GM18867 (cell line): Measurements from ENCODE around the gene LHFPL3.
"Not testable (repeated sequence)": the region's sequence is repeated elsewhere in the genome, so short reads cannot be mapped to it uniquely, and the experiment has no call there.

Source experiments
- ATAC-seq: cut with Tn5 transposase; IDR thresholded peaks from one replicate; pipeline ENCODE4 v1.9.1; 2021; ENCODE audit warnings: mild to moderate bottlenecking, moderate library complexity; ENCODE audit not compliant: unreplicated experiment

LHFPL3 gene

DNA sequence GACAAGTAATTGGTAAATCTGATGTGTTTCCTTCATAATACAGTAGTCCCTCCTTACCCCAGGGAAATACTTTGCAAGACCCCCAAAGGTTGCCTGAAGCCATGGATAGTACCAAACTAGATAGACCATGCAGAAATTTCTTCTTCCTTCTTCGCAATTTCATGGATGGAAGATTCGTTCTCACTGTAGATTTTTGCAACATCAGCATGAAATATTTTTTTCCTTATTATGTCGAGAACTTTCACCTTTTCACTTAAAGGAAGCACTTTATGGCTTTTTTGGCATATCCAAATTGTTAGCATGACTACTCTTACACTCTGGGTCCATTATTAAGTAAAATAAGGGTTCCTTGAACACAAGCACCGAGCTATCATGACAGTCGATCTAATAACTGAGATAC lies 333.2 kb downstream of the LHFPL3 start:
- no peak for ATAC-seq

DNA sequence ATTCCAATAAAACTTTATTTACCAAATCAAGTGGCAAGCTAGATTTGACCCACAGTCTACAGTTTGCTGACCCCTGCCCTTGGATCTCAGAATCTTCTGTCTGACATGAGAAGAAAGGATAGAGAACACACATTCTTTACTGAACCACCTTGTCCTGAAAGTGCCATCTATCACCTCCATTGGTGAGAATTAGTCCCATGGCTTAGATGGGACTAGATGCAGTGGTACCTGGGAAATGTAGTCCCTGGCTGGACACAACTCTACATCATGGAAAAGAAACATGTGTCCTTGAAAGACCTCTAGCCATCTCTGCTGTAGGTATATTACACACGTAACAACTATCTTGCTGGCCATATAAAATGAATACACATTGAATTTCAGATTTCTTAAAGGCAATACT lies 336.2 kb downstream of the LHFPL3 start:
- no peak for ATAC-seq

DNA sequence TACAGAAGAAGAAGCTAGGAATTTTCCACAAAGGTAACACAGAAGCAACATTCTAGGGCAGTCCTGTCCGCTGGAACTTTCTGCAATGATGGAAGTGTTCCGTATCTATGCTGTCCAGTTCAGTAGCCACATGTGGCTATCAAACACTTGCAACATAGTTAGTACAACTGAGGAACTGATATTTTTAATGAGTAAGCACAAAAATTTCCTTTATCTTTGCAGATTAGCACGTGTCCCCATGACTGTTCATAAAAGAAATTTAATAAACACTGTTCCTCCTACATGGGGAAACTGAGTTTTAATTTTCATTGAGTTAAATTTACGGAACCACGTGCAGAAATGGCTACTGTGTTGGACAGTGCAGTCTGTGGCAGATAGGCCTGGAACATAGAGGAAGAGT lies 349.2 kb downstream of the LHFPL3 start:
- ATAC-seq = no peak

DNA sequence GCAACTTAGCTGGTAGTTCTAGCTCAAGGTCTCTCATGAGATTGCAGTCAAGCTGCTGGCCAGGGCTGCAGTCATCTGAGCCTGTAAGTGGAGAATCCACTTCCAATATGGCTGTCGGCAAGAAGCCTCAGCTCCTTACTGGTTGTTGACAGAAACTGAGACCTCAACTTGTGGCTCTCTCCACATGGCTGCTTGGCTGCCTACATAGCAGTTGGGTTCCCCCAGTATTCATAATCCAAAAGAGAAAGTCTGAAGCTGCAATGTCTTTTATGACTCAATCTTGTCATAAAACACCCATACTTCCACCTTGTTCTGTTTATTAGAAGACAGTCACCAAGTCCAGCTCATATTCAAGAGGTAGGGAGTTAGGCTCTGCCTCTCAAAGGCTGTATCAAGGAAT lies 350.7 kb downstream of the LHFPL3 start:
- no peak for ATAC-seq

DNA sequence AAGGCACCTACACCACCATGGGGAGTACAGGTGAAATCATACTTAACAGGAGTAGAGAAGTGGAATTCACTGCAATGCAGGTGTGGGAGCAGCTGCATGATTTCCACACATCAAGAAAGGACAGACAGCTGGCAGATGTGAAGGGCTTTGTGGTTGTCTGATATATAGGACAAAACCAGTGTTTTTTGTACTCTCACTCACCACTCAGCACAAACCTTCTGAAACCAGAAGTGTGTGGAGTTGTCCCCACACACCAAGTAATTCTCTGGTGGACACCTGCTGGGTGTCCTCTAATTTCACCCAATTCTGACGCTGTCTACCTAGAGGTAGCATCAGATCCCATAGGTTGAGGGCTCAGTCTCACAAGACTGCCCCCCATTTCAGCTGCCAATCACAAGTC lies 357.9 kb downstream of the LHFPL3 start:
- no peak for ATAC-seq

DNA sequence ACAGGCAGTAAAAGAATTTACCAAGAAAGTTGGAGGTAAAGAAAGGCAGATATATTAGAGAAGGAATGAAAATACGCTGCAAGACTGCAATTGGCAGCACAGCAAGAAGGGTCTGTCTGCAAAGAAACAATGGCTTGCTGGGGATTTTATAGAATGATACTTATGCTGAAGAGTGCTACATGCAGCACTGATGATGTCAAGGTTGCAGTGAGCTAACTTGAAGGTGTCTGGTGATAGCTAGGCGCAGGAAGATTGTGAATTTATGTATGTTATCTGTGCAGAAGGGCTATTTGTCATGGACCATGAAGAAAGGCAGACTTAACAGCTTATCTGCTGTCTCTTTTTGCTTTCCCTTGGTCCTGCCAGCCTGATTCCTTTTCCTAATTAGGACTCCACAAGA lies 366.3 kb downstream of the LHFPL3 start:
- ATAC-seq = no peak

DNA sequence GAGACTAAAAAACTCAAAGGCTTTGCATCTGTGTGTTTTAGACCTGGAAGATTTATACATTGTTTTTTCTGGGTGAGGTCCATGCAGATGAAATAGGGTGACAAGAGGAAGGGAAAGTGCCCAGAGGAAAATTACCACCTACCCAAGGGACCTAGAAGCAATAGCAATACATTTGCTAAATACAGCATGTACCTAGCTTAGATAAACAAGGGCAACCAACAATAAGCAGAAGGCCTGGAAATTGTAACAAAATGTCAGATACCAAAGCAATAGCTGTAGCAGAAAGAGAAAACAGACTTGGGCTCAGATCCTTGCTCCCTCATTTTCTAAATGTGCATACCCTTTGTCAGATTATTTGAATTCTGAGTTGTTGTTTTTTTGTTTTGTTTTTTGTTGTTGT lies 367.2 kb downstream of the LHFPL3 start:
- no peak for ATAC-seq

DNA sequence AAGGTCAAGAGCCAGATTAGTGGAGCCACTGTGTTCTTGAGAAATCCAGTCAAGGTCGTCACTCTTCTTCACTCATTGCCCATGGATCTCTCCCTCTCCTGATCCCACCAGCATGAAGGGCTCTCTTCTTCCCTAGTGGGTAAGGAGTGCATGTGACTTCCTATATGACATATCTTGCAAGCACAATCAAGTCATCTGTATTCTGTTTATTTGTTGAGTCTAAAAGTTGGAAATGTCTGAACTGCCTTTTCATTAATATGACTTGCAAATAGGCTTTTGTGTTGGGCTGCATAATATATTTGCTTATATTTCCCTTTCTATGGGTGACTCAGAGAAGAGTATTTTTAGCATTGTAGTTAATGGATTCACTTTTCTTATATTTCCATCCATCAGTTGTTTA lies 371.9 kb downstream of the LHFPL3 start:
- no peak for ATAC-seq

DNA sequence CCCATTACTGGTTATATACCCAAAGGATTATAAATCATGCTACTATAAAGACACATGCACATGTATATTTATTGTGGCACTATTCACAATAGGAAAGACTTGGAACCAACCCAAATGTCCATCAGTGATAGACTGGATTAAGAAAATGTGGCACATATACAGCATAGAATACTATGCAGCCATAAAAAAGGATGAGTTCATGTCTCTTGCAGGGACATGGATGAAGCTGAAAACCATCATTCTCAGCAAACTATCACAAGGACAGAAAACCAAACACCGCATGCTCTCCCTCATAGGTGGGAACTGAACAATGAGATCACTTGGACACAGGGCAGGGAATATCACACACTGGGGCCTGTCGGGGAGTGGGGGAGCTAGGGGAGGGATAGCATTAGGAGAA lies 392.6 kb downstream of the LHFPL3 start:
- not testable (repeated sequence) for ATAC-seq

DNA sequence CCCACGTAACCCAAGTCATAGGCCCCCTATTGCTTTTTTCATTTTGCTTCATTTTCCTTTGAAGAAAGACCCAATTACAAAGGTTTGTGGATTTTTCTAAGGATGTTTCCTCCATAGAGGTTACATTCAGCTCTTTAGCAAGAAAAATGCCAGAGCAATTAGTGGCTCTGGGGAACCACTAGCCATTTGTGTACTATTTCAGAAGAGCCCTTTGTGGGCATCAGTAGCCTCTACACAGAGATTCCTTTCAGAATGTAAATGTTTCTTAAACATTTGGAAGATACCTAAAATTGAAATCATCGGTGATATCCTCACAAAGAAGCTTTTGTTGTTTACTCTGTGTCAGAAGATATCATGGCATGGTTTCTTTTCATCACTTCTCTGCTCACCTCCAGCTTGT lies 394.6 kb downstream of the LHFPL3 start:
- ATAC-seq = no peak

DNA sequence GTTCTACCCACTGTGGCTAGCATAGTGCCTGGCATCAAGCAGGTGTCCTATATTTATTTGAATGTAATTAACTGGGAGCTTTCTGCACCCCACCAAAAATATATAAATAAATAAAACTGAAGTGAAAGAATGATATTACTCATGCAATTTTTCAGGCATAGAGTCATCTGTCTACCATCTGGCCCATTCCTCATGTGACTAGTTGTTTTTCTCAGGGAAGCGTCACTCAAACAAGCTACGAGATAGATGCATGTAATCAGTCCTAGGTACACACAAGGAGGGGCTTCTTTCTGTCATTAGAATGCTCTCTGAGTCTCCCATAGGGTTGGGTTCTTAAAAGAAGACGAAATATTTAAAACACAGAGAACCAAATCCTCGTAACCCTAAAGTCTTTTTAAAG lies 430.1 kb downstream of the LHFPL3 start:
- no peak for ATAC-seq

DNA sequence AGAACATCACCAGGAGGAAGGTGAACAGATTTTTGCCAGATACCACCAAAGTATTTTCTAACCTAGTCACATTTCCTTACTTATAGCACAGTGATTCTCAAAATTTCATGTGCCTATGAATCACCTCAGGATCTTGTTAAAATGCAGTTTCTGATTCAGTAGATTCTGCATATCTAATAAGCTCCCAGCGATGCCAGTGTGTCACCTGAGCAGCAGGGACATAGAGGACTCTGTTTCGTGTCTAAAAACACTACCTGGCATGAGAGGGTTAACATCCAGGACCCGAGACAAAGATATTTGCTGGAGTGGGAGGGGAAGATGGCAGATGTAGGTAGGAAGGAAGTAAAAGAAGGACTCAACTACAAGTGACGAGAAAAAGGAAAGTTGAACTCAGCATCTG lies 433.5 kb downstream of the LHFPL3 start:
- no peak for ATAC-seq

DNA sequence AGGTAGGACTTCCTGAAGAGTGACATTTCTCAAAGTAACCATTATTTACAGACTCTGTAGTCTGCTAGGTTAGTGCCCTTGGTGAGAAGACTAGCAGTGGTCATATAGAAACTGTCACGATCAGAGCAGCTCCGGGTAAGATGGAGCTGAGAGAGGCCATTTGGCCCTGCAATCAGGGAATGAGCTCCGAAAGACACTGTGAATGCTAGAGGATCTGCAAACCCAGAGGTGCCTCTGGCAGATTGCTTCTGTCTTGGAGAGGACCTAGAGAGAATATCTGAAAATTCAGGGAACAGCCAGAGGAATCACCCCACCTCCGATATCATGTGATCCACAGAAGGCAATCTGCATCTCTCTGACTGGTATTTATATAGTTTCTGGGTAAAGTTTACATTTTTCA lies 438.7 kb downstream of the LHFPL3 start:
- ATAC-seq = no peak

DNA sequence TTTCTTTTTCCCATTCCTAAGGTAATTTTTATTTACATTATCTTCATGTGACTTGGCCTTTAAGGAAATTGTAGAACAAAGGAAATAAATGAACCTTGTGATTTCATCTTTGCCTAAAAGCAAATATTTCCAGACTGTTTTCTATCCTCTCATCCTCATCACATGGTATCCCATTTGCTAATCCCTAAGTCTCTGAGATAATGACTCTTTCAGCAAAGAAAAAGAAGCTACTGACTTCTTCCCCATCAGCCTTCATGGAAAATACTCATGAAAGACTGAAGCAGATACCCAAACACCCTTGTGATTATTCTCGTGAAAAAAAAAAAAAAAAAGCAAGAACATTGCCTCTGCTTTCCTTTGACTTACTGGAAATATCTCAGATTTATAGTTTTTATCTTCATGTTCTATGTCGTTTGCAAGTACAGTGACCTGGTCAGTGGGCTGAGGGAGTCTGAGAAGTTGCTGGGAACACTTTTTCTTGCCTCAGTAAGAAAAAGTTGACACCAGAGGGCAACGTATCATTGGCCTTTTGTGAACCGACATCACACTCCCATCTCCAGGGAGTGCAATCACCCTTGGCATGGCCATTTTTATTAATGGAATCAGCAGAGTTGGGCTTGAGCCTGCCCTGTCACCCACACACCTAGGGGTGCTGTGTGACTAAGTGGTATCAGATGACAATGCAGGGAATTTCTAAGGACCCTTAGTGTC lies 439.6 kb downstream of the LHFPL3 start:
- ATAC-seq = no peak

DNA sequence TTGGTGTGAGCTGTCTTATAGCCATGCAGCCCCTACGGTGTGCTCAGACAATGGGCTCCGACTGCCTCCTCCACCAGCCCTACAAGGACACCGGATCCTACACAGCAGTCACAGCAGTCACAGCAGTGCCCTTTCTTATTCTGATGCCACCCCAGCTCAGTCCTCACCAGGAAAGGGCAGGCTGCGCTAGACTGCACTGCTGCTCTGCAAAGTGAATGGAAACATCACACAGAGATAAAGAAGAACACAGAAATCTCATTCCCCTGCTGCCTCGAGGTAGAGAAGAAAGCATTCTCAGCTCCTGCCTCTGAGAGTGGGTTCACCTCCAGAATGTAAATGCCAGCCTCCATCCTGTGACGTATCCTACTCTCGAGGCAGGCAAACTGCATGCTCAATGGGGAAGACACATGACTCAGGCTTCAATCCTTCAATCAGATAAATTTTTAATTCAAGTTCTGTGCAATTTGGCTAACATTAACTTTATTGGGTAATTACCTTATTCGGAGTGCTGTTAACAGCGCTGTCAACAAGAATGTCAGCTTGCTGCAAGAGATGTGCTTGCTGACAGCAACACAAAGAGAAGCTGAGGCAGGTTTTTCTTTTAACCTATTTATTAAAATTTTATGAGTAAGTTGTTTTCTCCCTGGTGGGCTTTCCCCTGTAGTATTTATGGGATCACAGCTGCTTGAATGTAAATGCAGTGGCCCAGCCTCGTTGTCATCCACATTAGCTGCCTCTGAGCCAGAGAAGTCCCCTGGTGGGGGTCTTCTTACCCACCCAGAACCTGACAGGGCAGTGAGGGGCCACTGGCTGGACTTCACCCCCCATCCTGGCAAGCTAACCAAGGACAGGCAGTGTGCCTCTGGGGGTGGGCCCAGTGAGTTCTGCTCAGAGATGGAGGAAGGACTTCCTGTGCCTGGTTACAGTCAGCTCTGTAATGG lies 444.3 kb downstream of the LHFPL3 start:
- ATAC-seq = no peak

DNA sequence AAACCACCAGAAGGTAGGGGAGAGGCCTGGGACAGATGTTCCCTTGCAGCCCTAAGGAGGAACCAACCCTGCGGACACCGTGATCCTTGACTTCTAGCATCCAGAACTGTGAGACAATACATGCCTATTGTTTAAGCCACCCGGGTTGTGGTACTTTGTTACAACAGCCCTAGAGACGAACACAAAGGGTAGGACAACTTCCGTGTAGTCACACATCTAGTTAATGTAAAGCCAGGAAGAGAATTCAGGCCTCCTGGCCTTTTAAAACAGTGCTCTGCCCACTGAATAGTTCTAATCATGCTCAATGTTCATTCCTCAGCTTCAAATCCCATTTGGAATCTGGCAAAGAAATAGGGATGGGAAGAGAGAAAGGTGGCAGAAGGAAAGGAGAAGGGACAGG lies 445.4 kb downstream of the LHFPL3 start:
- no peak for ATAC-seq

DNA sequence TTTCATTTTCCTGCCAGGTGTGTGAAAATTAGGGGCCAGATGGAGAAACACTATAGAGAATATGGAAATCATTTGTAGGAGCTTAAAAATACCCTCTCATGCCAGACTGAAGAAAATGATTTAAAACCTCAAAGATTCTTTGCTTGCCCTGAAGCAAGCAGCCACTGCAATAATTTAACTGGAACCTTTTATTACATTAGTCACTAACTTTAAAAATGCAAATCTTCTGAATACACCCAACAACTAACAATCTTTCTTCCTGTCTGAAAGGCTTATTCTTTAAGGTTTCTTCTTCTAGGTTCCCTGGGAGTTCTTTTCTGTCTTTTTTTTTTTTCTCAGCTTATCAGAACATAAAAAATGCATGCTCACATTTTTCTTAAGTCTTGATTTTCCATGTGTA lies 447.1 kb downstream of the LHFPL3 start:
- ATAC-seq = no peak

DNA sequence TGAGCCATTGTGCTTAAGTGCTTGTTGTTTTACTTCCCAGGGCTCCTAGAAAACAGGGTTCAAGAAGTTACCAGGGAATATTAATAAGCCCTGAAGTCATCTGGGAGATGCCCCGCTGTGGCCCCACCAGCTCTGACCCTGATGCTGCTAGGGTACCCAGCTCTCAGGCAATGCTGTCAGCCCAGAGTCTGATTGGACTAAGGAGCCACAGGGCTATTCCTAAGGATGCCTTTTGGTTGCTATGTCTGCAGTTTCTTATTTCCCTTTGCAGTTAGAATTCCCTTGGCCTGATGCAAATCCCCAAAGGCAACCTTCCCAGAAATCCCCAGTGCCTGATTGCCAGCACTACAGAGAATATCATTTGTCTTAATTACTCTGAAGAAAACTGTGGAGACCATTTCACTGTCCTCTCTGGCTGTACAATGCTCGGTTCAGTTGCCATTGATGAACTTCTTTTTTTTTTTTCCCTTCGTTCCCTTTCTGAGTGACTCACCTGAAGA lies 448.9 kb downstream of the LHFPL3 start:
- no peak for ATAC-seq

DNA sequence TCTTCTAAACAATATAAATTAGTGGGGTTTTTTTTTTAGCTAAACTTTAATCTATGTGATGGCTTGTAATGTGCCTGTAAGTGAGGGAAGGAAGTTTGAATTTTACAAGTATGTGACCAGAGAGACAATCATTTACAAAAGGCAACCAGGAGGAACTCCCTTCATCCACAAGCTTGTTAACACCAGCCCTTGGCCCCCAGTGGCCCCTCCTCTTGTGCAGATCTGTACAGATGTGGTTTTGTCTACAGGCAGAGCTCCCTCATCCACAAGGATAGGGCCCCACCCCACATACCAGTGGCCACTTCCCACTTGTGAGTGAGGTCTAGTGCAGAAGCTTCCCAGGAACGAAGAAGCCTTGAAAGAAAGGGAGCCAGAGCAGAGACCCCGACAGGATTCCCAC lies 451.5 kb downstream of the LHFPL3 start:
- ATAC-seq = no peak

DNA sequence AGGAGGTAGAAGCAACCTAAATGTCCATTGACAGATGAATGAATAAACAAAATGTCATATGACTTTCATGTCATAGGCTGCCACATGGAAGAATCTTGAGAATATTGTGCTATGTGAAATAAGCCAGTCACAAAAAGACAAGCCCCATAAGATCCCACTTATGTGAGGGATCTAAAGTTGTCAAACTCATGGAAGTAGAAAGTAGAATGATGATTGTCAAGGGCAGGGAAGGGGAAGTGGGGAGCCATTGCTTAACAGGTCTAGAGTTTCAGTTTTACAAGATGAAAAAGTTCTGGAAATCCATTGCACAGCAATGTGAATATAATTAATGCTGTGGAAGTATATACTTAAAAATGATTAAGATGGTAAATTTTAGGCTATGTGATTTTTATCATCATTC lies 456.3 kb downstream of the LHFPL3 start:
- ATAC-seq = no peak

DNA sequence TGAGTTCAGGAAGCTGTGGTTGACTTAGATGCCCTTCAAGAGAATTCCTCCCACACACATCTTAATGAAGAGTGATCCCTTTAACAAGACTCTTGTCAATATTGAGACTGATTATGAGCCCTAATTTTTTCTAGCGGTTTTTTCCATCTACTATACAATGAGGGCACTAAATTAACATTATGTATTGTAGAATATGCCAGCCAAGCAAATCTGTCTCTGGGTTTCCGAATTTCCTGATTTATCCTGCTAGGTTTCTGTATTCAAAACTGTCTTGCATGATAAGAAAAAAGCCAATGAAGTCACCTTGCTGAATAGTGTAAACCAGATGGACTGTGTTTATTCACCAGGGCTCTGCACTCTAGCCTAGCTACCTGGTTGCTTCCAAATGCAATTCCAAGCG lies 461.4 kb downstream of the LHFPL3 start:
- ATAC-seq = no peak

DNA sequence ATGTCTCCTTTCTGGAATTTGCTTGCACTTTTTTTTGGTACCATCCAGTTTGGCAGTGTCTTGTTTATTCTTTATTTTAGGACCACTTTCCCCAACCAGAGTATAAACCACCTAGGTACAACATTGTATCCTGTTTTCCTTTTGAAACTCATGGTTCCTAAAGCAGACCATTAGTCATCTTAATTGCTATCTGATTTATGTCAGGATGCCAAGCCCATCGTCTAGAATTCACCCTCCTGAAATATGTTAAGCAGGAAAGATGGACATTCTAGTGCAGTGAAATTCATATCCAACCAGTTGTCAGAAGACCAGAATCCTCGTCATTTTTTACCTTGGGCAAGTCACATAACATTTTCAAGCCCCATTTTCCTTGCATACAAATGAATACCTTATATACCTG lies 462.0 kb downstream of the LHFPL3 start:
- ATAC-seq = no peak
